Endodermal cell (in vitro differentiated cells): ENCODE measurements around the gene PARP14. TPM values are rescaled to one million over a fixed set of nuclear protein-coding genes. Genes with fewer than 3 reads are reported as not detected.
"Not testable (repeated sequence)": the region's sequence is repeated elsewhere in the genome, so short reads cannot be mapped to it uniquely, and the experiment has no call there.

Source experiments
- DNase-seq: peaks from one replicate; pipeline ENCODE4 v3.0.0-alpha.2; 2017
- H3K27ac ChIP-seq: 2 replicates; pipeline ENCODE4 v1.5.1; 2013; ENCODE audit warnings: mild to moderate bottlenecking, low read depth, low read length, moderate library complexity
- H3K27me3 ChIP-seq: 2 replicates; pipeline ENCODE4 v1.6.1; 2013; ENCODE audit warnings: mild to moderate bottlenecking, low read length, moderate library complexity; ENCODE audit not compliant: insufficient read depth, control insufficient read depth, poor library complexity, severe bottlenecking
- H3K36me3 ChIP-seq: 2 replicates; pipeline ENCODE4 v1.7.0; 2013; ENCODE audit warnings: mild to moderate bottlenecking, low read length, moderate library complexity; ENCODE audit not compliant: control insufficient read depth, insufficient read depth
- H3K4me1 ChIP-seq: one replicate; pipeline ENCODE4 v1.7.0; 2013; ENCODE audit warnings: low read length; ENCODE audit not compliant: control insufficient read depth, insufficient read depth
- H3K4me3 ChIP-seq: 2 replicates; pipeline ENCODE4 v1.5.1; 2013; ENCODE audit warnings: mild to moderate bottlenecking, low read length, moderate library complexity
- H3K9ac ChIP-seq: 2 replicates; pipeline ENCODE4 v1.6.1; 2013; ENCODE audit warnings: mild to moderate bottlenecking, low read length, moderate library complexity; ENCODE audit not compliant: poor library complexity, severe bottlenecking; ENCODE audit errors: extremely low read depth
- H3K9me3 ChIP-seq: 2 replicates; pipeline ENCODE4 v1.6.1; 2013; ENCODE audit warnings: mild to moderate bottlenecking, low read length, moderate library complexity; ENCODE audit not compliant: control insufficient read depth
- H3K27ac Mint-ChIP-seq: 2 replicates; pipeline ENCODE4 v1.8.0; 2020; ENCODE audit warnings: mixed read lengths
- H3K27me3 Mint-ChIP-seq: 2 replicates; pipeline ENCODE4 v1.8.0; 2021; ENCODE audit warnings: mild to moderate bottlenecking, mixed read lengths; ENCODE audit not compliant: insufficient read depth
- H3K36me3 Mint-ChIP-seq: 2 replicates; pipeline ENCODE4 v1.8.0; 2020; ENCODE audit warnings: low read depth, mixed read lengths
- H3K4me1 Mint-ChIP-seq: 2 replicates; pipeline ENCODE4 v1.8.0; 2020; ENCODE audit warnings: mixed read lengths
- H3K4me3 Mint-ChIP-seq: 2 replicates; pipeline ENCODE4 v1.8.0; 2020; ENCODE audit warnings: mild to moderate bottlenecking, moderate library complexity, mixed read lengths
- H3K9me3 Mint-ChIP-seq: 2 replicates; pipeline ENCODE4 v1.8.0; 2020; ENCODE audit warnings: mild to moderate bottlenecking, mixed read lengths
- WGBS, 2 experiments: methylation state at CpG; one replicate each; pipeline versions ENCODE4 v1.1.5 to v1.1.7; 2013; ENCODE audit warnings: missing lambda C conversion rate in 2 of 2, mixed read lengths in 1 of 2; ENCODE audit not compliant: insufficient coverage in 1 of 2, insufficient read length in 1 of 2; 5-methylcytosine and 5-hydroxymethylcytosine counted together
- total RNA-seq, 2 donors: library from RNA; stranded (reverse); fragmentation: NEBNext Ultra II Directional in 1 of 2; extraction: Animal tissue kit (Norgen Biotek cat#: 25700) in 1 of 2; gene quantifications; 2 replicates in 1 of 2; 3 replicates in 1 of 2; pipeline ENCODE4 v1.2.1, GENCODE V29; 2021
- TF ChIP-seq, protein P1 (sequence below): fragments of 200-600 bp; sonication (generic); conservative IDR thresholded peaks from 2 replicates; pipeline ENCODE4 v1.5.0; 2021; ENCODE audit warnings: antibody characterized with exemption, mild to moderate bottlenecking

The PARP14 gene
- total RNA-seq, 2 donors from 2014 or later = 16.4 to 19.1 TPM

DNA sequence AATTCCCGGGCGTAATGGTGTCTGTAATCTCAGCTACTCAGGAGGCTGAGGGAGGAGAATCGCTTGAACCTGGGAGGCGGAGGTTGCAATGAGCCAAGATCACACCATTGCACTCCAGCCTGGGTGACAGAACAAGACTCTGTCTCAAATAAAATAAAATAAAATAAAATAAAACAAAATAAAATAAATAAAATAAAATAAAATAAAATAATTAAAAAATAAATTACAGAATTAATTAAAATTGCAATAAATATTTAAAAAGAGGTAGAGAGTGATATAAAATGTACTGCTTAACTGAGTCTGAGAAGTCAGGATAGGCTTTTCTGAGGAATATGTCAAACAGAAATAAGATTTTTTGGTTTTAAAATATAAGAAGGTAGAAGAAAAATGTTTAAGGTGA, 22.3 kb upstream of the PARP14 start:
- not testable (repeated sequence) for H3K36me3 ChIP-seq, H3K9me3 Mint-ChIP-seq, H3K4me3 ChIP-seq, H3K4me3 Mint-ChIP-seq, H3K4me1 ChIP-seq, H3K27ac Mint-ChIP-seq, H3K4me1 Mint-ChIP-seq, DNase-seq, H3K27me3 ChIP-seq, H3K9ac ChIP-seq, H3K36me3 Mint-ChIP-seq, H3K9me3 ChIP-seq, H3K27ac ChIP-seq
- H3K27me3 Mint-ChIP-seq = peaks cover 20% of the 10 kb centered on the region
- 96% methylated on average over 4 of the region's 4 CpGs; no CpG with 5 or more reads in 1 of the 2 experiments for WGBS, 2 experiments

DNA sequence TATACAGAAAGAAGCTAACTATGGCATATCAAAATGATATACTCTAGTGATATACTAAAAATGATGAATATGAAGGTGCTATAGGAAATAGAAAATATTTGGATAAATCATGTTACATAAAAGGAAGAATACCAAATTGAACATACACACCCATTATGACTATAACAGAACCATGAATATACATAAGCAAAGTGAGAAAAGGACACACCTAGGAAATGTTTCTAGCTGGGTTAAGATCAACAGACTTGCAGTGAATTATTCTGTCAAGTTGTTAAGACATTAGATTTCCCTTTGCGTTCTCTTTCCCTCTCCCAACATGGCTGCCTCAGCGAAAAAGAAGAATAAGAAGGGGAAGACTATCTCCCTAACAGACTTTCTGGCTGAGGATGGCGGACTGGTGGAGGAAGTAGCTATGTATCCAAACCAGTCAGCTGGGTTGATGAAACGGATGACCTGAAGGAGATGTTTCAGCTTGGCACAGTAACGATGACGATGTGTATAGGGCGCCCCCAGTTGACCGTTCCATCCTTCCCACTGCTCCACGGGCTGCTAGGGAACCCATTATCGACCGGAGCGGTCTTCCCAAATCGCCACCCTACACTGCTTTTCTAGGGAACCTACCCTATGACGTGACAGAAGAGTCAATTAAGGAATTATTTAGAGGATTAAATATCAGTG, 20.2 kb upstream of the PARP14 start:
- TF ChIP-seq, protein P1, sequence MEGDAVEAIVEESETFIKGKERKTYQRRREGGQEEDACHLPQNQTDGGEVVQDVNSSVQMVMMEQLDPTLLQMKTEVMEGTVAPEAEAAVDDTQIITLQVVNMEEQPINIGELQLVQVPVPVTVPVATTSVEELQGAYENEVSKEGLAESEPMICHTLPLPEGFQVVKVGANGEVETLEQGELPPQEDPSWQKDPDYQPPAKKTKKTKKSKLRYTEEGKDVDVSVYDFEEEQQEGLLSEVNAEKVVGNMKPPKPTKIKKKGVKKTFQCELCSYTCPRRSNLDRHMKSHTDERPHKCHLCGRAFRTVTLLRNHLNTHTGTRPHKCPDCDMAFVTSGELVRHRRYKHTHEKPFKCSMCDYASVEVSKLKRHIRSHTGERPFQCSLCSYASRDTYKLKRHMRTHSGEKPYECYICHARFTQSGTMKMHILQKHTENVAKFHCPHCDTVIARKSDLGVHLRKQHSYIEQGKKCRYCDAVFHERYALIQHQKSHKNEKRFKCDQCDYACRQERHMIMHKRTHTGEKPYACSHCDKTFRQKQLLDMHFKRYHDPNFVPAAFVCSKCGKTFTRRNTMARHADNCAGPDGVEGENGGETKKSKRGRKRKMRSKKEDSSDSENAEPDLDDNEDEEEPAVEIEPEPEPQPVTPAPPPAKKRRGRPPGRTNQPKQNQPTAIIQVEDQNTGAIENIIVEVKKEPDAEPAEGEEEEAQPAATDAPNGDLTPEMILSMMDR = peak; percentile 73
- no peak overlapping the region for H3K4me3 ChIP-seq
- no peaks in the 10 kb centered on the region for H3K4me1 ChIP-seq
- no peak overlapping the region for H3K9ac ChIP-seq
- H3K9me3 Mint-ChIP-seq = peaks cover 4% of the 10 kb centered on the region
- 67 to 74% methylated on average over 8 to 14 of the region's 14 CpGs for WGBS, 2 experiments
- no peak overlapping the region for H3K27ac ChIP-seq
- H3K4me3 Mint-ChIP-seq = no peak overlapping the region
- peak; percentile 84 for DNase-seq
- H3K27ac Mint-ChIP-seq = no peak overlapping the region
- H3K27me3 ChIP-seq = no peaks in the 10 kb centered on the region
- peaks cover 17% of the 10 kb centered on the region for H3K27me3 Mint-ChIP-seq
- no peaks in the 10 kb centered on the region for H3K9me3 ChIP-seq
- no peaks in the 10 kb centered on the region for H3K36me3 Mint-ChIP-seq
- H3K4me1 Mint-ChIP-seq = peaks cover 1% of the 10 kb centered on the region
- no peaks in the 10 kb centered on the region for H3K36me3 ChIP-seq

DNA sequence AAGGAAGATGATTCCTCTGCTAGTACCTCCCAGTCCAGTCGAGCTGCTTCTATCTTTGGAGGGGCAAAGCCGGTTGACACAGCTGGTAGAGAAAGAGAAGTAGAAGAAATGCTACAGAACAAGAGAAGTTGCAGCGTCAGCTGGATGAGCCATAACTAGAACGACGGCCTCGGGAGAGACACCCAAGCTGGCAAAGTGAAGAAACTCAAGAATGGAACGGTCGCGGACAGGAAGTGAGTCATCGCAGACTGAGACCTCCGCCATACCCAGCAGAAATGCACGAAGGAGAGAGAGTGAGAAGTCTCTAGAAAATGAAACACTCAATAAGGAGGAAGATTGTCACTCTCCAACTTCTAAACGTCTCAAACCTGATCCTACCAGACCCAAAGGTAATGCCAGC, 19.0 kb upstream of the PARP14 start:
- WGBS, 2 experiments = 93 to 94% methylated on average over 11 to 13 of the region's 13 CpGs
- H3K36me3 Mint-ChIP-seq = no peaks in the 10 kb centered on the region
- no peak overlapping the region for H3K27ac Mint-ChIP-seq
- peaks cover 17% of the 10 kb centered on the region for H3K27me3 Mint-ChIP-seq
- no peak overlapping the region for H3K4me3 ChIP-seq
- no peak for DNase-seq
- peaks cover 1% of the 10 kb centered on the region for H3K4me1 Mint-ChIP-seq
- no peaks in the 10 kb centered on the region for H3K4me1 ChIP-seq
- no peaks in the 10 kb centered on the region for H3K36me3 ChIP-seq
- TF ChIP-seq, protein P1 = no peak
- no peak overlapping the region for H3K27ac ChIP-seq
- H3K4me3 Mint-ChIP-seq = no peak overlapping the region
- no peaks in the 10 kb centered on the region for H3K27me3 ChIP-seq
- H3K9ac ChIP-seq = no peak overlapping the region
- no peaks in the 10 kb centered on the region for H3K9me3 ChIP-seq
- H3K9me3 Mint-ChIP-seq = peaks cover 3% of the 10 kb centered on the region

DNA sequence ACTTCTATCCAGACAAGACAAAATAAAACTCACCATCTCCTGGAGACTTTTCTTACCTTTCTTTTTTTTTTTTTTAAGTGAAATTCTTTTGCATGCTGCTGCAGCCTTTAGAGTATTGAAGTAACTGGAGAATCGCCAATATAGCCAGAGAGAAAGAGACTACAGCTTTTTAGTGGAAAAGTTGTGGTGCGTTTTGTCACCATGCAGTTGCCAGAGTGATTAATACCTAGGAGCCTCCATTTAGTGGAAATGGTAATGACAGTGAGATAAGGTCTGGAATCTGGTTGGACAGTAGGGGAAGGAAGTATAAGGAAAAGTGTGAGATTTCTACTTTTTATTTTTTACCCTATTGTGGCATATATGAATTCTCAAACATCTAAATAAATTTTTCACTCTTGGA, 18.1 kb upstream of the PARP14 start:
- no peaks in the 10 kb centered on the region for H3K9me3 ChIP-seq
- H3K4me3 ChIP-seq = no peak overlapping the region
- Mint-ChIP-seq H3K4me1 (peaks cover 1% of the 10 kb centered on the region), H3K27ac (no peak overlapping the region), H3K4me3 (no peak overlapping the region), H3K9me3 (no peaks in the 10 kb centered on the region), H3K27me3 (peaks cover 17% of the 10 kb centered on the region), H3K36me3 (no peaks in the 10 kb centered on the region)
- H3K27me3 ChIP-seq = no peaks in the 10 kb centered on the region
- H3K27ac ChIP-seq = no peak overlapping the region
- no peaks in the 10 kb centered on the region for H3K4me1 ChIP-seq
- no peak for DNase-seq
- no peak overlapping the region for H3K9ac ChIP-seq
- TF ChIP-seq, protein P1 = no peak
- 93 to 100% methylated on average over 1 to 2 of the region's 2 CpGs for WGBS, 2 experiments
- H3K36me3 ChIP-seq = no peaks in the 10 kb centered on the region
